K562 (cell line): ENCODE data around the gene XYLB. TPM values are rescaled to one million over a fixed set of nuclear protein-coding genes. Genes with fewer than 3 reads are reported as not detected.

Experiments
- BMI1 ChIP-seq: fragments of 150-350 bp; IDR thresholded peaks from 2 replicates; pipeline ENCODE4 v1.6.1; 2014; ENCODE audit warnings: low read length
- CBX1 ChIP-seq: sonication (generic); IDR thresholded peaks from 2 replicates; pipeline ENCODE4 v1.6.1; 2016; ENCODE audit warnings: antibody characterized with exemption, low read depth, mild to moderate bottlenecking
- FOS ChIP-seq: IDR thresholded peaks from 3 replicates; pipeline ENCODE4 v1.6.1; 2011; ENCODE audit not compliant: insufficient read length; ENCODE audit errors: extremely low read depth
- FOSL1 ChIP-seq: fragments of 200-800 bp; sonication (Bioruptor generic); conservative IDR thresholded peaks from 2 replicates; pipeline ENCODE4 v1.6.1; 2016; ENCODE audit warnings: missing genetic modification characterization, missing compliant biosample characterization
- GATAD2A ChIP-seq: fragments of 450-650 bp; IDR thresholded peaks from 2 replicates; pipeline ENCODE4 v1.6.1; 2017
- JUND ChIP-seq, 2 experiments: IDR thresholded peaks; 2 replicates in 1 of 2; 3 replicates in 1 of 2; pipeline ENCODE4 v1.6.1; 2011; ENCODE audit warnings: borderline replicate concordance in 2 of 2, low read depth in 2 of 2, low read length in 2 of 2, improper control_type of control experiment in 1 of 2, missing biosample characterization in 1 of 2, missing genetic modification characterization in 1 of 2, missing genetic modification reagents in 1 of 2
- KAT7 ChIP-seq: sonication (generic); formaldehyde crosslinking; IDR thresholded peaks from 2 replicates; pipeline ENCODE4 v1.8.0; 2022; ENCODE audit warnings: missing genetic modification reagents, mild to moderate bottlenecking, borderline replicate concordance
- KLF10 ChIP-seq: fragments of 250-450 bp; sonication (Bioruptor Pico); IDR thresholded peaks from 2 replicates; pipeline ENCODE4 v1.6.1; 2021; ENCODE audit warnings: matching md5 sums
- MTA1 ChIP-seq: fragments of 450-650 bp; IDR thresholded peaks from 2 replicates; pipeline ENCODE4 v1.6.1; 2017; ENCODE audit warnings: borderline replicate concordance
- PHF8 ChIP-seq: fragments of 200-600 bp; sonication (generic); IDR thresholded peaks from 2 replicates; pipeline ENCODE4 v1.6.1; 2012; ENCODE audit warnings: mixed run types, mild to moderate bottlenecking, inconsistent platforms, low read length, moderate library complexity, borderline replicate concordance
- POLR2A ChIP-seq: fragments of 450-650 bp; conservative IDR thresholded peaks from 2 replicates; pipeline ENCODE4 v1.6.1; 2016
- SMARCA4 ChIP-seq: fragments of 450-650 bp; IDR thresholded peaks from 2 replicates; pipeline ENCODE4 v1.6.1; 2016
- SOX6 ChIP-seq: fragments of 450-650 bp; IDR thresholded peaks from 2 replicates; pipeline ENCODE4 v1.6.1; 2014; ENCODE audit warnings: mild to moderate bottlenecking
- SPI1 ChIP-seq: IDR thresholded peaks from 2 replicates; pipeline ENCODE4 v1.6.1; 2011; ENCODE audit warnings: low read depth, low read length, control low read depth, borderline replicate concordance
- SRSF3 ChIP-seq: fragments of 200-400 bp; formaldehyde crosslinking; IDR thresholded peaks from 2 replicates; pipeline ENCODE4 v1.6.1; 2016; ENCODE audit warnings: mild to moderate bottlenecking, low read length, moderate library complexity; ENCODE audit not compliant: insufficient read depth
- ZNF140 ChIP-seq: fragments of 250-450 bp; sonication (Bioruptor Pico); IDR thresholded peaks from 2 replicates; pipeline ENCODE4 v1.8.0; 2021; ENCODE audit warnings: moderate library complexity, mild to moderate bottlenecking, inconsistent platforms
- polyA plus RNA-seq, 8 experiments: library from polyadenylated mRNA; depleted of rRNA in 4 of 8; stranded (reverse) in 5 of 8; unstranded in 3 of 8; fragments of >200 nt; fragmentation: Nextera tagmentation in 2 of 8; fragmentation: Illumina TruSeq in 1 of 8; extraction: Ambion mirVana in 2 of 8; extraction: Trizol in 1 of 8; gene quantifications; 2 replicates each; pipeline versions ENCODE4 v1.2.1 to v1.2.3, GENCODE V29; 2011 to 2014; ENCODE audit warnings: inconsistent platforms in 1 of 8, missing spikeins in 1 of 8
- total RNA-seq, 7 experiments: library from RNA; depleted of rRNA in 6 of 7; stranded (reverse); fragments of >200 nt in 6 of 7; fragmentation: Illumina TruSeq in 2 of 7; extraction: Trizol in 2 of 7; gene quantifications; 2 replicates each; pipeline versions ENCODE4 v1.2.1 to v1.2.3, GENCODE V29; 2011 to 2021; ENCODE audit warnings: low replicate concordance in 1 of 7
- TF ChIP-seq, protein P1 (sequence below): fragments of 450-650 bp; IDR thresholded peaks from 2 replicates; pipeline ENCODE4 v1.6.1; 2016; ENCODE audit warnings: mild to moderate bottlenecking
- TF ChIP-seq, protein P2 (sequence below), 2 experiments: fragments of 200-800 bp in 1 of 2; sonication (Bioruptor generic) in 1 of 2; sonication (generic) in 1 of 2; formaldehyde crosslinking in 1 of 2; IDR thresholded peaks in 1 of 2; conservative IDR thresholded peaks in 1 of 2; 2 replicates each; pipeline versions ENCODE4 v1.5.0 to v1.6.1; 2016 to 2020; ENCODE audit warnings: missing compliant biosample characterization in 1 of 2, missing genetic modification characterization in 1 of 2, missing genetic modification reagents in 1 of 2
- TF ChIP-seq, protein P3 (sequence below): sonication (generic); formaldehyde crosslinking; IDR thresholded peaks from 2 replicates; pipeline ENCODE4 v1.8.1; 2023; ENCODE audit warnings: mild to moderate bottlenecking, missing genetic modification reagents
- TF ChIP-seq, protein P4 (sequence below): IDR thresholded peaks from 2 replicates; pipeline ENCODE4 v1.6.1; 2012; ENCODE audit warnings: low read depth, low read length, improper control_type of control experiment, borderline replicate concordance

Gene XYLB
- total and polyA plus RNA-seq, 9 of the 15 experiments (the other 6 are each of a cell fraction or from before 2014, with no cell fraction given): 4.0 to 20.2 (median 13.2) TPM

GRCh38 chr3:38349684-38350359 lies 3.2 kb downstream of the XYLB start (continued):
- TF ChIP-seq FOS (no peak), CBX1 (no peak), MTA1 (no peak), SMARCA4 (peak; percentile 10; the same call in 1 of the 2 replicates), SOX6 (no peak), PHF8 (no peak), BMI1 (no peak), KLF10 (CRISPR knock-in tag) (no peak), GATAD2A (no peak), FOSL1 (peak; percentile 51; the same call in 1 of the 2 replicates), SPI1 (peak; percentile 93), POLR2A (no peak), ZNF140 (CRISPR knock-in tag) (no peak), SRSF3 (no peak), KAT7 (CRISPR knock-in tag) (no peak), JUND (IDR thresholded peaks at IDR 0.05; ENCODE audit: borderline replicate concordance, low read depth, low read length) (peak; percentile 60; the same call in 1 of the 2 replicates), JUND (tag; IDR thresholded peaks at IDR 0.05; ENCODE audit: borderline replicate concordance, low read depth, low read length) (peak; percentile 75; the same call in 1 of the 3 replicates)
- TF ChIP-seq, protein P1, sequence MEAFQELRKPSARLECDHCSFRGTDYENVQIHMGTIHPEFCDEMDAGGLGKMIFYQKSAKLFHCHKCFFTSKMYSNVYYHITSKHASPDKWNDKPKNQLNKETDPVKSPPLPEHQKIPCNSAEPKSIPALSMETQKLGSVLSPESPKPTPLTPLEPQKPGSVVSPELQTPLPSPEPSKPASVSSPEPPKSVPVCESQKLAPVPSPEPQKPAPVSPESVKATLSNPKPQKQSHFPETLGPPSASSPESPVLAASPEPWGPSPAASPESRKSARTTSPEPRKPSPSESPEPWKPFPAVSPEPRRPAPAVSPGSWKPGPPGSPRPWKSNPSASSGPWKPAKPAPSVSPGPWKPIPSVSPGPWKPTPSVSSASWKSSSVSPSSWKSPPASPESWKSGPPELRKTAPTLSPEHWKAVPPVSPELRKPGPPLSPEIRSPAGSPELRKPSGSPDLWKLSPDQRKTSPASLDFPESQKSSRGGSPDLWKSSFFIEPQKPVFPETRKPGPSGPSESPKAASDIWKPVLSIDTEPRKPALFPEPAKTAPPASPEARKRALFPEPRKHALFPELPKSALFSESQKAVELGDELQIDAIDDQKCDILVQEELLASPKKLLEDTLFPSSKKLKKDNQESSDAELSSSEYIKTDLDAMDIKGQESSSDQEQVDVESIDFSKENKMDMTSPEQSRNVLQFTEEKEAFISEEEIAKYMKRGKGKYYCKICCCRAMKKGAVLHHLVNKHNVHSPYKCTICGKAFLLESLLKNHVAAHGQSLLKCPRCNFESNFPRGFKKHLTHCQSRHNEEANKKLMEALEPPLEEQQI: no peak
- TF ChIP-seq, protein P2, sequence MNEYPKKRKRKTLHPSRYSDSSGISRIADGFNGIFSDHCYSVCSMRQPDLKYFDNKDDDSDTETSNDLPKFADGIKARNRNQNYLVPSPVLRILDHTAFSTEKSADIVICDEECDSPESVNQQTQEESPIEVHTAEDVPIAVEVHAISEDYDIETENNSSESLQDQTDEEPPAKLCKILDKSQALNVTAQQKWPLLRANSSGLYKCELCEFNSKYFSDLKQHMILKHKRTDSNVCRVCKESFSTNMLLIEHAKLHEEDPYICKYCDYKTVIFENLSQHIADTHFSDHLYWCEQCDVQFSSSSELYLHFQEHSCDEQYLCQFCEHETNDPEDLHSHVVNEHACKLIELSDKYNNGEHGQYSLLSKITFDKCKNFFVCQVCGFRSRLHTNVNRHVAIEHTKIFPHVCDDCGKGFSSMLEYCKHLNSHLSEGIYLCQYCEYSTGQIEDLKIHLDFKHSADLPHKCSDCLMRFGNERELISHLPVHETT (CRISPR knock-in tag; conservative IDR thresholded peaks at IDR 0.05 in 1 of 2, IDR thresholded peaks at IDR 0.05 in 1 of 2): no peak
- TF ChIP-seq, protein P3, sequence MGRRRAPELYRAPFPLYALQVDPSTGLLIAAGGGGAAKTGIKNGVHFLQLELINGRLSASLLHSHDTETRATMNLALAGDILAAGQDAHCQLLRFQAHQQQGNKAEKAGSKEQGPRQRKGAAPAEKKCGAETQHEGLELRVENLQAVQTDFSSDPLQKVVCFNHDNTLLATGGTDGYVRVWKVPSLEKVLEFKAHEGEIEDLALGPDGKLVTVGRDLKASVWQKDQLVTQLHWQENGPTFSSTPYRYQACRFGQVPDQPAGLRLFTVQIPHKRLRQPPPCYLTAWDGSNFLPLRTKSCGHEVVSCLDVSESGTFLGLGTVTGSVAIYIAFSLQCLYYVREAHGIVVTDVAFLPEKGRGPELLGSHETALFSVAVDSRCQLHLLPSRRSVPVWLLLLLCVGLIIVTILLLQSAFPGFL: no peak
- TF ChIP-seq, protein P4, sequence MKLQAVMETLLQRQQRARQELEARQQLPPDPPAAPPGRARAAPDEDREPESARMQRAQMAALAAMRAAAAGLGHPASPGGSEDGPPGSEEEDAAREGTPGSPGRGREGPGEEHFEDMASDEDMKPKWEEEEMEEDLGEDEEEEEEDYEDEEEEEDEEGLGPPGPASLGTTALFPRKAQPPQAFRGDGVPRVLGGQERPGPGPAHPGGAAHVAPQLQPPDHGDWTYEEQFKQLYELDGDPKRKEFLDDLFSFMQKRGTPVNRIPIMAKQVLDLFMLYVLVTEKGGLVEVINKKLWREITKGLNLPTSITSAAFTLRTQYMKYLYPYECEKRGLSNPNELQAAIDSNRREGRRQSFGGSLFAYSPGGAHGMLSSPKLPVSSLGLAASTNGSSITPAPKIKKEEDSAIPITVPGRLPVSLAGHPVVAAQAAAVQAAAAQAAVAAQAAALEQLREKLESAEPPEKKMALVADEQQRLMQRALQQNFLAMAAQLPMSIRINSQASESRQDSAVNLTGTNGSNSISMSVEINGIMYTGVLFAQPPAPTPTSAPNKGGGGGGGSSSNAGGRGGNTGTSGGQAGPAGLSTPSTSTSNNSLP: 0 out of 2 replicates have a peak, but pooled peaks have one; percentile 13
- TF ChIP-seq, all 486 proteins: peak for 10
